ENCODE measurements around the gene LYRM4.

- TF ChIP-seq CTCF (conservative IDR thresholded peaks at IDR 0.05 in 1 of 2, IDR thresholded peaks at IDR 0.05 in 1 of 2; ENCODE audit: low read depth in 1 of 2, low read length in 2 of 2) (no peak), EZH2 (IDR thresholded peaks at IDR 0.05; ENCODE audit: low read length, missing control alignments) (no peak)
Measured at GRCh38 chr6:5091210-5092069, 169.3 kb downstream of the LYRM4 start.
